Fibroblast of peridontal ligament (primary cell): ENCODE results near the gene TMEM248.
"Not testable (repeated sequence)": the region's sequence is repeated elsewhere in the genome, so short reads cannot be mapped to it uniquely, and the experiment has no call there.

Experiments used
- DNase-seq: peaks from one replicate; pipeline ENCODE4 v3.0.0-alpha.2; 2010; ENCODE audit errors: extremely low read depth

The TMEM248 gene

DNA sequence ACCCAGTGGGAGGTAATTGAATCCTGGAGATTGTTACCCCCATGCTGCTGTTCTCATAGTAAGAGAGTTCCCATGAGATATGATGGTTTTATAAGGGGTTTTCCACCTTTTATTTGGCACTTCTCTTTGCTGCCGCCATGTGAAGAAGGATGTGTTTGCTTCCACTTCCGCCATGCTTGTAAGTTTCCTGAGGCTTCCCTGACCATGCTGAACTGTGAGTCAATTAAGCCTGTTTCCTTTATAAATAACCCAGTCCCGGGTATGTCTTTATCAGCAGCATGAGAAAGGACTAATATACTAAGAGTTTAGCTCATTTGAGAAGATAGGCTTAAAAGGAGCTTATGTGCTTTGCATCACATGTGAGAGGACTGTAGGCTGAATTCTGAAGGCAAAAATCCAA lies 29.3 kb downstream of the TMEM248 start:
- DNase-seq = no peak

DNA sequence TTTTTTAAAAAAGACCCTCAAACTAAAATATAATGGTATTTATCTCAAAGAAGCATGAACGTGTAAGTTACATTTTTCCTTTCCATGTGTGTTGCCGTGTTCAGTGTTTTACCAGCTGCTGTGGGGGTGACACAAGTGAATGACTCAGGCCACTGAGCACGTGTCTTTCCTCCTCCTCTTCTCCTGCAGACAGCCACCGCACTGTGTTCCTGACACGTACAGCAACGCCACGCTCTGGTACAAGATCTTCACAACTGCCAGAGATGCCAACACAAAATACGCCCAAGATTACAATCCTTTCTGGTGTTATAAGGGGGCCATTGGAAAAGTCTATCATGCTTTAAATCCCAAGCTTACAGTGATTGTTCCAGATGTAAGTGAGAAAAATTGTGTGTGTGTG lies 29.7 kb downstream of the TMEM248 start:
- DNase-seq = no peak

DNA sequence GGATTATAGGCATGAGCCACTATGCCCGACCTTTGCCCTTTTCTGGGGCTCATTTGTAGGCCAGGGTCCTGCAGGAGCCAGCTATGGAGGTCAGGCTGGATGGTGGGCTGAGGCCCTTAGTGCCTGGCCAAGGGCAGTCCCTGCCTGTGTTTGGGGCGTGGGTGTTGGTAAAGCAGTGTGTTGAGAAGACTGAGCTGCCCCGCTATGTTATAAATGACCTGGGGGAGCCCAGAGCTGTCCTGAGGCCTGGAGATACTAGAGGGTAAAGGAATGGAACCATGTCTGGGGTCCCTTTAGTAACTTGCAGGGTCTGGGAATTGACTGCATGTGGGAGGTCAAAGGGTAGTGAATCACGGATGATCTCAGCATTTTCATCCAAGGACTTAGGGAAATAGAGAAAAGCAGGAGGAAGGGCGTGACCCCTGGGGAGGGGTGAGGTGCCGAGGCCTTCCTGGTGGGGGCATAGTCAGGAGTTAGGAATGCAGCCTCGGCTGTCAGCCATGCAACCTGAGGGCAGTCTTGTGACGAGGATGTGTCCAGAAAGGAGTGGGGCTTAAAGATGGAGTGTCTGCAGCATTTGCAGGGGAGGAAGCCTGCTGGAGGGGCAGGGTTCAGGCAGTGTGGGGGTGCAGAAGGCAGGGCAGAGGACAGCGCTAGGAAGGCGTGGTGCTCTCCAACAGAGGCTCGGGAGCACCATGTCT lies 31.5 kb downstream of the TMEM248 start:
- peak; percentile 10 for DNase-seq

DNA sequence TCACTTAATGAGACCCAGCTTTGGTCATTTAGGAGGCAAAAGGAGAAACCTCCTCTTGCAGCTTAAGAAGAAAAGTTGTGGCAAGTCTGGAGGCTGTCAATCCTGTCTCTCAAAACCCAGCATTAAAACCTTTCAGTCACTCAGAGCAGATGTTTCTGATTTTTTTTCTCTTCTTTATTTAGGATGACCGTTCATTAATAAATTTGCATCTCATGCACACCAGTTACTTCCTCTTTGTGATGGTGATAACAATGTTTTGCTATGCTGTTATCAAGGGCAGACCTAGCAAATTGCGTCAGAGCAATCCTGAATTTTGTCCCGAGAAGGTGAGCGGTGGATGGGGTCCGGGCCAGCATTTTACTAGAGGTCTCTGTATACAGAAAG lies 32.0 kb downstream of the TMEM248 start:
- no peak for DNase-seq

DNA sequence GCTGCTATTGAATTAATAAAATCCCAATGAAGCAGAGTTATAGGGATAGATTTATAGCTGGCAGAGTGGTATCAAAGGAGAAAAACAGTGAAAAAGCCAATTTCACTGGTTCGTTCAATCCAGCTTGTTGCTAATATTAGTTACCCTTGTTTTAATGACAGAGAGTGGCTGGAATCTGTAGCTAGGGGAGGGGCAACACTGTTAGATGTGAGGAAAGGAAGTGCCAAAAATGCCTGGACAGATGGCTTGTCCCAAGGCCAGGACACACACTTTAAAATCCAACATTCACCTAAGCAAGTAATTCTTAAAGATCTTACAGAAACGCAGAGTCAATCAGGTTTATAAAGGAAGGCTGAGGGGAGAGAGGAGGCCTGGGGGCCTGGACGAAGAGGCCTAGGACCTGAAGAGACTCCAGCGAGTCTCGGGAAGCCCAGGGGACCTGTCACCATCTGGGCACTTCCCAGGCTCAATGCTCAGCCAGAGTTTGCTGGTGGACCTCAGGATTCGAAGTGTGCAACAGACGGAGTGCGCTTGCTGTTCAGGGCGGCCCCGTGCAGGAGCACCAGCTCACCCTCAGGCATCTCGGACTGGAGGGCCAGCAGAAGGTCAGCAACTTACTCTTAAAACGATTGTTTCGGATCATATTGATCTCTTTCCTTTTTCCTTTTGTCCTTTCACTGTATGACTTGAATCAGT lies 36.7 kb downstream of the TMEM248 start:
- no peak for DNase-seq

DNA sequence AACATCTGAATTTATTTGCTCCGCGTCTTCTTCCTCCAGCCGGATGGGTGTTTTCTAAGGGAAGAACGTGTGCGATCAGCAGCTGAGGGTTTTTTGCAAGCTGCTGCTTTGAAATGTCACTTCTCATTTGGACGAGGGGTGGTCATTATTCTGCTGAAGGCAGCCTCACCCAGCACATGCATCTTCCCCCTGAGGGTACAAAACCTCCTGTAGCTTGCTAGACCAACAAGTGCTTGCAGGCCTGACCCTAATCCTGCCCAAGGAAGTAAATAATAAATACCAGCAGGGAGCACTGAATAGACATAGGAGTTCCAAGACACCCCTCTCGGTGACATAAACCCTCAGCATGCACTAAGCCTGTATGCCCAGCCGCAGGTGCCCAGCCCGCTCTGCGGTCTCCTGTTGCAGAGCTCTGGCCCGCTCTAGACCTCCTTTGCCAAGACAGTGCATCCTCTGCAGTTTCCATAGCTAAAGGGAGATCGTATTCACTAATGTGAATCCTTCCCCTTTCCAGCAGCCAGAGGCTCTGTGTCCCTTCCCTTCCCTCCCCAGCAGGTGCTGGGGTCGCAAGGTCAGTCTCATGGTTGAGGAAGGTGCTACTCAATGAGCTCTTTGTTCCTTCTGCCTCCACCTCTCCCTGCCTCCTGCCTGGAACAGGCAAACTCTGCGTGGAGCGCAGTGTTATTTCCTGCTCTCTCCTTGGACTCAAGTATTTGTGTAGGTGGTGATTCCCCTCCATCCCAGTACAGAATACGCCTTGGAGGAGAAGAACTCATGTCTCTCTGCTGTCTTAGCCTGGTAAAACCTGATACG lies 37.7 kb downstream of the TMEM248 start:
- DNase-seq = no peak

DNA sequence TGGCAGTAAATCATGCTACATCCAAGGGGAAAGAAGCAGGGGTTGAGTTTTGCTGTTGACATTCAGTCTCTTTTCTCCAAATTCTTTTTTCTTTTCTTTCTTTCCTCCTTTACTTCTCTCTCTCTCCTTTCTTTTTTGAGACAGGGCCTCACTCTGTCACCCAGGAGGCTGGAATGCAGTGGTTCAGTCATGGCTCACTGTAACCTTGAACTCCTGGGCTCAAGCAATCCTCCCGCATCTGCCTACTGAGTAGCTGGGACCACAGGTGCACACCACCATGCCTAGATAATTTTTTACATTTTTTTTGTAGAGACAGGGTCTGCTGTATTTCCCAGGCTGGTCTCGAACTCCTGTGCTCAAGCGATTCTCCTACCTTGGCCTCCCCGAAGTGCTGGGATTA lies 39.2 kb downstream of the TMEM248 start:
- no peak for DNase-seq

DNA sequence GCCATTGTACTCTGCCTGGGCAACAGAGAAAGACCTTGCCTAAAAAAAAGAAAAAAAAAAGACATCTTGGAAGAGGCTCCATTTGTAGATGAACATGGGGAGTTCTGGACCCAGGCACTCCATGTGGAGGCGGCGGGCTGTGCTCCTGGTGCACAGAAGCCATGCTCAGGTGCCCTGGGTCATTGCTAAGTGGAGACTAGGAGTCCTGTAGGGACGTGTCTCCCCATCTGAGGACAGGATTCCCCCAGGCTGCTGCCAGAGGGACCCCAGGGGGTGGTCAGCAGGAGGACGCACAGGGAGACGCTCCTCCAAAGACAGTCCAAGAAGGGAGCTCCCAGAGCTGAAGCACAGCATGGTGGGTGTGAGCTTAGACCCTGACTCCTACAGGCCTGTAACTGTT lies 40.1 kb downstream of the TMEM248 start:
- DNase-seq = no peak

DNA sequence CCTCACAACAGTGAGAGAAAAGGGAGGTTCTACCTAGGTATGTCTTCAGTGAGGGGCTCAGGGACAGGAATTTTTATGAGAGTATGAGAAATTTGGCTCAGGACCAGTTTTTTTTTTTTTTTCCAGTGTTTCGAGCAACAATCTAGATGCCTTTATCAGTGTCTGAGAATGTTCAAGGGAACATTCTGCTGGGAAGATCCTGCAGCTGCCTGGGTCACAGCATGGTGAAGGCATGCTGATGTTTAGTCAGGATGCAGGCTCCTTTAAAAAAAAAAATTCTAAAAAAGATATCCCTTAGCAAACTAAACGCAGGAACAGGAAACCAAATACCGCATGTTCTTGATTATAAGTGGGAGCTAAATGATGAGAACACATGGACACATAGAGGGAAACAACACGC lies 43.4 kb downstream of the TMEM248 start:
- peak; percentile 51 for DNase-seq

DNA sequence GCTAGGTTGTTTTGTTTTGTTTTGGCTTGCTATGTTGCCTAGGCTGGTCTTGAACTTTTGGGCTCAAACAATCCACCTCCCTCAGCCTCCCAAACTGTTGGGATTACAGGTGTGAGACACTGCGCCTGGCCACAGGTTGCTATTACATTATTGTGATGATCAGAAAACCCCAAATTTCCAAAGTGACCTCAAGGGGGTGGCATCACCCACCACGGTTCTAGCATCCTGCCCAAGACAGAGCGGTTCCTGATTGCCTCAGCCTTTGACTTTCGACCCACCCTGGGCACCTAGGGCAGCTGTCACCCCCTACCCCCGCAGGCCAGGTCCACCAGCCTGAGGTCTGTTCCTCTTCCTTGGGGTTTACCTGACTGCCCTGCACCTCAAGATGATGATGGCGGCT lies 46.0 kb downstream of the TMEM248 start:
- DNase-seq = no peak

DNA sequence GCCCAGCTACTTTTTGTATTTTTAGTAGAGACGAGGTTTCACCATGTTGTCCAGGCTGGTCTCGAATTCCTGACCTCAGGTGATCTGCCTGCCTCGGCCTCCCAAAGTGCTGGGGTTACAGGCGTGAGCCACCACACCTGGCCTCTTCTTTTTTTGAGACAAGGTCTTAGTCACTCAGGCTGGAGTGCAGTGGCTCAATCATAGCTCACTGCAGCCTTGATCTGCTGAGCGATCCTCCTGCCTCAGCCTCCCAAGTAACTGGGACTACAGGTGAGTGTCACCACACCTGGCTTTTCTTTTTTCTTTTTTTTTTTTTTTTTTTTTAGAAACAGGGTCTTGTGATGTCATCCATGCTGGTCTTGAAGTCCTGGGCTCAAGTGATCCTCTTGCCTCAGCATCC lies 48.0 kb downstream of the TMEM248 start:
- not testable (repeated sequence) for DNase-seq

DNA sequence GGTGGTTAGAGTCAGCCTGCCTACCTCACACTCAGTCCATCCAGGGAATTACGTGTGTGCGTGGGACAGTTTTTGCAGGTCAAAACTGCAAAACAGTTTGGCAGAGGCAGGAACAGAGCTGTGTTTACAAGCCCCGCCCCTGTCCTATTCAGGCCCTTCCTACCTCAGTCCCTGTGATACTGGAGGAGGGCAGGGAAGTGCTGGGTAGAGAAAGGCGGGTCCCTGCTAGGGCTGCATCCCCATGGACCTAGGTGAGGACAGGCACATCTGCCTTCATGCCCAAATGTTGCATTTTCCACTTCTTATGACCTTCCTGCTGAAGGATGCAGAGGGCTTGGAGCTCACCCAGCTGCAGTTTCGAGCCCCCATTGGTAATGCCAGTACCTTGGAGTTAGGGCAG lies 49.3 kb downstream of the TMEM248 start:
- DNase-seq = no peak

DNA sequence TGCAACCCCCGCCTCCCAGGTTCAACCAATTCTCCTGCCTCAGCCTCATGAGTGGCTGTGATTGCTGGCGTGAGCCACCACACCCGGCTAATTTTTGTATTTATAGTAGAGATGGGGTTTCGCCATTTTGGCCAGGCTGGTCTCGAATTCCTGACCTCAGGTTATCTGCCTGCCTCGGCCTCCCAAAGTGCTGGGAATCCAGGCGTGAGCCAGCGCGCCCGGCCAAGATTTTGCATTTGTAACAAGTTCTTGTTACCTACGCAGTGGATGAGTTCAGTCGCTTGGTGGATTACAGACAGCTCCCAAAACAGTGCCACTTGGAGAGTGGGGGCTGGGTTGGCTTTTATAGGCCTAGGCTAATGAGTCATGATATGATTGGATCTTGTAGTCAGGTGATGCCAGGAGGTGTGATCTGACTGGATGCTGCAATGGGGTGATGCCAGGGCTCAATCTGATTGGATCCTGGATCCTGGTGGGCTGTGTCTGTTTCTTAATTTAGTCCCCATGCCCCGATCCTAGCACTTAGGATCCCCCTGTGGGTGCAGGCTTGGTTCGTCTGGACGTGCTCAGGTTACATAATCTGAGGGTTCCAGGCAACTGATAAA lies 54.1 kb downstream of the TMEM248 start:
- no peak for DNase-seq

DNA sequence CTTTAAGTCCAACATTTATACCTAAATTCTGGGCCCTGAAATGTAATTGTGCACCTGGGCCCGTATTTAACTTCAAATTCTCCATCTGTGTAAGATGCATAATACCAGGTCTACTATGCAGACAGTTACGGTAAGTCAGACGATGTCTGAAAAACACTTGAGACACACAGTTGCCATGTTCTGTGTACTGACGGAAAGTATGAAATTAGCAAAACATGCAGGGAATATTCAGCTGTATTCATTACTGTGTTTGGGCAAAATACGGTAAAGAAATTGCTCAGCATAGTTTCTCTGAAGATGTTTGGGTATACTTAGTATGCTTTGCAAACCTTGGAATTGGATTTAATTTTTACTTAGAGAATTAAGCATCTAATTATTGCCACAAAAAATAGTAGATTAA lies 57.3 kb downstream of the TMEM248 start:
- DNase-seq = not testable (repeated sequence)

DNA sequence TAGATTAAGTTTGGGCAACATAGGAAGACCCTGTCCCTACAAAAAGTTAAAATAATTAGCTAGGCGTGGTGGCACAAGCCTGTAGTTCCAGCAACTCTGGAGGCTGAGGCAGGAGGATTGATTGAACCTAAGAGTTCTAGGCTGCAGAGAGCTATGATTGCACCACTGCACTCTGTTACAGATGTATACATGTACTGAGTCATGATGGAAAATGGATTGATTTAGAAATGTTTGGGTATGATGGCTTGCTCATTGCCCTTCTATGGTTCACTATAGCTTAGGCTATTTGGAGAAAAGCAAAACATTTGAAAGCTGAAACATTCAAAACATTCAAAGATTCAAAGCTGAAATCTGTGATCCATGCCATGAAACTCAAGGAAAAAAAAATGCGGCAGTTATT lies 58.0 kb downstream of the TMEM248 start:
- DNase-seq = peak; percentile 49

DNA sequence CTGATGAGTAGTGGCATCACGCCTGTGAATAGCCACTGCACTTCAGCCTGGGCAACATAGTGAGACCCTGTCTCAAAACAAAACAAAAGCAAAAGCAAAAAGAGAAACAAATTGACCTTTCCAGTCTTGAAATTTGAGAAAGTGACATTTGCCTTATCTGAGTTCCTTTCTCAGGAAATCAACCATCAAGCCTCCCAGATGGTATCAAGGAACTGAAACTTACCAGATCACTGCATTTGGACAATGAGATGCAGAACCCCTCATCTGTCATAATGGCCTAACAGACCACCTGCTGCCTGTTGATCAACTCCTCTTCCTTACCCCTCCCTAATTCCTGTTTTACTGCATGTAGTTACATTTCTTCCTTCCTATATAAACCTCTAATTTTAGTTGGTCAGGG lies 59.3 kb downstream of the TMEM248 start:
- not testable (repeated sequence) for DNase-seq

DNA sequence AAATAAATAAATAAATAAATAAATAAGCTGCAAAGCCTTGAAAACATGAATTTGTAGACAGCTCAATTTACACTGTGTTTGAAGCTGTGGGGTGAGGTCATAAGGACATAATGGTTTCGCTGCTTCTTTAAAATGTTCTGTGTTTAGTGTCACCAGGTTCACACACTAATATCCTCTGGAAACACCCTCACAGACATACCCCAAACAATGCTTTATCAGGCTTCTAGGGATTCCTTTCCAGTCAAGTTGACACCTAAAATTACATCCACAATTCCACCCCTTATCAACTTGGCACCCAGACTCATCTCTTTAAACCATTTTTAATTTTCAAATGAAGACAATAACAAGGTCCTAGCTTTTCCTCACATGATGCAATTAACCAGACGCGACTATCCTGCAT lies 68.5 kb downstream of the TMEM248 start:
- not testable (repeated sequence) for DNase-seq

DNA sequence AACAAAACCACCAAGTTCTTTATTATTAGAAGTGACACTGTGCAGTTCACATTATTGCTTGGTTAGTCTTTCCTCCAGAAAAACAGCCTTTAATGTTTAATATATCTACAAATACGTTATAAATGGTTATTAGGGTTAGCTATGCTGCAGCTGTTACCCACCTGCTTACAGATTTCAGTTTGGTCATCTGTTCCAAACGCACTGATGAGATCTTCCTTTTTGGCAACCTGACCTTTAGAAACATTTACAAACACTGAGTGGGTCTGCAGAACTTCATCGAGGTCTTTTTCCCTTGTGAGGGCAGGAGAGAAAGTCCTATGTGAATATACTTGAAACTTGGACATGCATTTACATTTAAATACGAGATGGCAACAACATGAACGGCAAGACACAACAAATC lies 73.0 kb downstream of the TMEM248 start:
- DNase-seq = peak; percentile 13

DNA sequence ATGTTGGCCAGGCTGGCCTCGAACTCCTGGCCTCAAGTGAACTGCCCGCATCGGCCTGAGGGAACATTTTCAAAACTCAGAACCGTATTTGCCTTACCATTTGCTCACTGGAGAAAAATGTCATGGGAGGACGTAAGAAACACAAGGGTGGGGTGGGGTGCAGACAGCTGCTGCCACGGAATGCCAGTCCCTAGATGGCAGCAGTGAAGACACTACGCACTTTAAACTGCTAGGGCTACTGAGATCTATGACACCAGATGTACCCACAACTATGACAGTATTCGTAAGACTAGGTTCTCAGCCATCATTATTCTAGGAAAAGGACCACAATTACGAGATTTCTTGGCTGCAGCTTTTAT lies 73.6 kb downstream of the TMEM248 start:
- DNase-seq = peak; percentile 85

DNA sequence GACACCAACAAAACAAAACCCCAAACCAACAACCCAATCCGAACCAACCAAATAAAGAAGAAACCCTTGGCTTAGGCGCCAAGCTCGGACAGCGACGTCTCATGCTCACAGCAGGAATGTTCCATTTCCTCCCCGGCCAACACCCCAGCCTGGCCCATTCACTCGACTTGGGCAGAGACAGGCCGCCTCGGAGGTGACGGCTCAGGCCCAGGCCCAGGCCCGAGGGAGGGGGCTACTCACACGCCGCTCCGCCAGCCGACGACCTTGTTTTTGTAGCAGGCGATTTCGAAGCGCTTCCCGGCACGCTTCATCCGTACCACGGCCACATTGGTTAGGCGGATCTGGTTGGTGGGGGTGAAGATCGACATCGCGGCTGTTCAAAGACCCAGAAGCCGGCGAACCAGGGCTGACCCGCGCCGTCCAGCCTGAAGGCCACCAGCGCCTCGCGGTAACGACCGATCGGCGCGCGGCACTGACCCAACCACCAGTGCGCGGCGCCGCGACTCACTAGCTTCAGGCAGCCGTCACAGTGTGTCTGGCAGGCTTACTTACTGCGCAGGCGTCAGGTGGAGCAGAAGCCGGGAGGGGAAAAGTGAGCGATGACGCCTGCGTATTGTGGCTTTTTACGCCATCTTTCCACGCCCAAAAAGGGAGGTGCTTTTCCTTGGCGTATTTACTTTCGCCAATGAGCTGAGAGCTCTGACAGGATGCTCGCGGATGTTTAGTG lies 74.2 kb downstream of the TMEM248 start, which contains the start of gene SBDS:
Gene SBDS (minus strand): TSS at position 537 of the 727 bp plus-strand sequence. CDS start 169 bp downstream, at position 368.
- DNase-seq = peak; percentile 99

DNA sequence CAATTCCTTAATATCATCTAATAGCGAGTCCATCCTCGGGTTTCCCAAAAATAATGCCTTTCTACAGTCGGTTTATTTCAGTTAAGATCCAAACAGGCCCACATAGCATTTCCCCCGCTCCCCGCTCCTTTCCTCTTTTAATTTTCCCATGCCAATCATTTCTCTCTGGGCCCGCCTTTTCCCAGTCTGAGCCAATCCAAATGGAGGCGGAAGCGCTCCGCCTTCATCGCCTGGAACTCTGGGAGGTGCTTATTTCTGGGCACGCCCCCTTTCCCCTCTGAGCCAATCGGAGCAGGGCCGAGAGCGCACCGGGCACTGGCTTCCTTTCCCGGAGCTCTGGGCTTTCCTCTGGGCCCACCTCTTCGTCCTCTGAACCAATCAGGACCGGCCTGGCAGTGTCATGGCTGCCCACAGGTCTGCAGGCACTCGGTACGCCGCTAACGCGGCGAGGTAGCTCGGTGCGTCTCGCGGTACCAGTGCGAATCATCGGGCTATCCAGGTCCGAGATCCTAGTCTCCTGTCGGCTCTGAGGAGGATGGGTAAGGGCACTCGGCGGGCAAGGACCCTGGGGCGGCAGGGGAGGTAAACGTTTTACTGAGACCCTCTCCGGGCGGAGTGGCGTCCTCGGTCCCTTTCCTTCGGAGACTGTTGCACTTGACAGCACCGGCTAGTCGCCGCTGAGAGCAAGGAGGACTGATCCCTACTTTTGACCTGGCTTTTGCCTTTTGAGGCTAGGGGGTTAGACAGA lies 75.6 kb downstream of the TMEM248 start, which contains the start of gene TYW1:
Gene TYW1 (plus strand): TSS at position 390 of the 748 bp plus-strand sequence. CDS start 146 bp downstream, at position 536.
- DNase-seq = peak; percentile 97
